Activated CD4-positive, alpha-beta memory T cell treated with anti-CD3 and anti-CD28 coated beads, Interleukin-2, amount 10 ng/mL, durations not matched to agents 7 days and 5 days (primary cell): ENCODE results near the gene ATP1B3. TPM values are rescaled to one million over a fixed set of nuclear protein-coding genes. Genes with fewer than 3 reads are reported as not detected.

Experiments used
- CTCF ChIA-PET: fragments of 350-600 bp; sonication (Branson Sonifier 250); formaldehyde crosslinking; loops from one replicate; lab custom pipeline; 2021; ENCODE audit warnings: antibody characterized with exemption, inconsistent platforms; lab: Charles Lee
- POLR2A ChIA-PET: fragments of 350-600 bp; sonication (Branson Sonifier 250); formaldehyde crosslinking; loops from one replicate; lab custom pipeline; 2021; ENCODE audit warnings: antibody characterized with exemption; lab: Charles Lee
- DNase-seq: peaks from one replicate; pipeline ENCODE4 v3.0.0-alpha.2; 2020
- H3K27ac Mint-ChIP-seq: one replicate; pipeline ENCODE4 v1.8.0; 2021; ENCODE audit warnings: mild to moderate bottlenecking, mixed read lengths
- H3K27me3 Mint-ChIP-seq: one replicate; pipeline ENCODE4 v1.8.0; 2021; ENCODE audit warnings: mixed read lengths
- H3K36me3 Mint-ChIP-seq: one replicate; pipeline ENCODE4 v1.8.0; 2021; ENCODE audit warnings: low read depth, mixed read lengths
- H3K4me1 Mint-ChIP-seq: one replicate; pipeline ENCODE4 v1.8.0; 2021; ENCODE audit warnings: mixed read lengths
- H3K4me3 Mint-ChIP-seq: one replicate; pipeline ENCODE4 v1.8.0; 2021; ENCODE audit warnings: mild to moderate bottlenecking, mixed read lengths
- H3K9me3 Mint-ChIP-seq: one replicate; pipeline ENCODE4 v1.8.0; 2021; ENCODE audit warnings: mixed read lengths
- total RNA-seq, 2 experiments: library from RNA; stranded (reverse); gene quantifications; one replicate each; pipeline ENCODE4 v1.2.3, GENCODE V29; 2021

The ATP1B3 gene
- total RNA-seq: 100 to 1,000 TPM; 107 to 120 TPM

DNA sequence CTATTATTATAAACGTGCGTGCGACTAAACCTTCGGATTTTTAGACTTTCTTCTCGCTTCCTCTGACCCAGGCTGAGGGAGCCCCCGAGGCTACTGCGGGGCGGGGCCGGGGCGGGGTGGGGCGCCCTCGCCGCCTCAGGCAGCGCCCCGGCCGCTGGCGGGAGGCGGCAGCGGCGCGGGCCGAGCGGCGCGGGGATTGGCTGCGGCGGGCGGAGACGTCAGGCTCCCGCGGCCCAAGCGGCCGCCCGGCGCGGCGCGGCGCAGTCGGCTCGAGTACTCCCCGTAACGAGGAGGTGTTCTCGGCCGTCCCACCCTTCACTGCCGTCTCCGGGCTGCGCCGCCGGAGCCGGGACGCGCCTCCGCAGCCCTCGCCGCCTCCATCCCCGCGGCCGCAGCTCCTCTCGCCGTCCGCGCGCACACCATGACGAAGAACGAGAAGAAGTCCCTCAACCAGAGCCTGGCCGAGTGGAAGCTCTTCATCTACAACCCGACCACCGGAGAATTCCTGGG is at the start of gene ATP1B3:
Gene ATP1B3, plus strand, starts transcription at position 263 of the 510 bp plus-strand sequence. Its CDS starts 159 bp downstream, at position 422.
- no peaks in the 10 kb centered on the region for H3K9me3 Mint-ChIP-seq
- ChIA-PET POLR2A (interaction anchor here (0.6 to 5.4 kb wide), 14 partner anchors 10 to 570 kb away, joined by 3 to 90 read pairs (median 4); partner anchors contain the start of genes RASA2 and RNF7), CTCF (interaction anchor here (1.1 to 4.0 kb wide), 4 partner anchors 33 to 137 kb away, joined by 3 to 76 read pairs (median 16); partner anchors contain the start of gene RNF7)
- H3K27ac Mint-ChIP-seq: peak within 1 kb of the TSS; percentile 92
- peaks cover 46% of the 10 kb centered on the region for H3K4me1 Mint-ChIP-seq
- peaks cover 21% of the 10 kb centered on the region for H3K36me3 Mint-ChIP-seq
- no peaks in the 10 kb centered on the region for H3K27me3 Mint-ChIP-seq
- DNase-seq: peak; percentile 85
- peak within 1 kb of the TSS; percentile 94 for H3K4me3 Mint-ChIP-seq

- POLR2A ChIA-PET: no interaction called here
- CTCF ChIA-PET: no interaction called here
- no peak overlapping the region for H3K4me3 Mint-ChIP-seq
- DNase-seq: no peak
- H3K4me1 Mint-ChIP-seq: no peaks in the 10 kb centered on the region
- H3K9me3 Mint-ChIP-seq: no peaks in the 10 kb centered on the region
- peaks cover 5% of the 10 kb centered on the region for H3K27me3 Mint-ChIP-seq
- H3K36me3 Mint-ChIP-seq: no peaks in the 10 kb centered on the region
- H3K27ac Mint-ChIP-seq: no peak overlapping the region
Observed at GRCh38 chr3:141828487-141828886, 48.0 kb upstream of the ATP1B3 start.

- no peaks in the 10 kb centered on the region for H3K4me1 Mint-ChIP-seq
Observed at GRCh38 chr3:141828890-141829289, 47.6 kb upstream of the ATP1B3 start.

DNA sequence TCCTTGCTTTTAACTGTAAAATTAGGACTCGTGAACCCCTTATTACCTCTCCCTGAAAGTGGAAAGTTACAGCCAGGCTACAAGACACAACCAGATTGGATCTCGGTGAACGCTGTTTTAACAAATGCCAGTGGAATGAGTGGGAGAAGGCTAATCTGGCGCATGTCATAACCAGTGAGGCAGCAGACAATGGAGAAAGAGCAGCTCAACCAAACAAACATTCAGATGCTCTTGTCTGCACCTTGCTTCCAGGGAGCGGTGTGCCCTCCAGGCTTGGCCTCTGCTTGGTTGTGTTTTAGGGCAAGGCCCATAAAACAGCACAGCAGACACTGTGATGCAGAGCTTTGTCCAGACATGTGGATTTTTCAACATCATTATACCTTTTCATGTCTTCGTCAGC is 45.9 kb upstream of the ATP1B3 start:
- no peak overlapping the region for H3K4me3 Mint-ChIP-seq
- H3K4me1 Mint-ChIP-seq: no peaks in the 10 kb centered on the region
- H3K27me3 Mint-ChIP-seq: peaks cover 5% of the 10 kb centered on the region
- no peak for DNase-seq
- no peaks in the 10 kb centered on the region for H3K9me3 Mint-ChIP-seq
- H3K27ac Mint-ChIP-seq: no peak overlapping the region
- H3K36me3 Mint-ChIP-seq: no peaks in the 10 kb centered on the region
- CTCF ChIA-PET: no interaction called here
- POLR2A ChIA-PET: no interaction called here

More at GRCh38 chr3:141828890-141829289, 47.6 kb upstream of the ATP1B3 start:
- ChIA-PET POLR2A (no interaction called here), CTCF (no interaction called here)
- DNase-seq: no peak
- Mint-ChIP-seq H3K27ac (no peak overlapping the region), H3K4me3 (no peak overlapping the region), H3K27me3 (peaks cover 5% of the 10 kb centered on the region), H3K9me3 (no peaks in the 10 kb centered on the region), H3K36me3 (no peaks in the 10 kb centered on the region)

DNA sequence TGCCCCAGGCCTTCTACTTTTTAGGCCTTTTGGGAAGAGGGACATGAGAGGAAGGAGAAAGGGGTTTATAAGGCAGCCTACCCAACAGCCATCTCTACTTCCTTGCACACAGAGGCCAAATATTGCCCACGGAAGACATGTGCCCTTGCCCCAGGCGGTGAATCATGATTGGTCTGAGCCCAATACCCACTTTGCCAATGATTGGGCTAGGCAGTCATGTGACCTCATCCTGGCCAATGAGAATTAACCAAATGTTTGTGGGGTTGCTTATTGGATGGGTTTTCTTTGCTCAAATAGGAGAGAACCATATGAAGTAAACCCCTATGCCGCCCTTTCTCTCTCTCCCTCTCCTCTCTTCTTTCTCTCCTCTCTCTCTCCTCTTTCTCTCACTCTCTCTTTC is 42.2 kb upstream of the ATP1B3 start:
- ChIA-PET POLR2A (no interaction called here), CTCF (no interaction called here)

DNA sequence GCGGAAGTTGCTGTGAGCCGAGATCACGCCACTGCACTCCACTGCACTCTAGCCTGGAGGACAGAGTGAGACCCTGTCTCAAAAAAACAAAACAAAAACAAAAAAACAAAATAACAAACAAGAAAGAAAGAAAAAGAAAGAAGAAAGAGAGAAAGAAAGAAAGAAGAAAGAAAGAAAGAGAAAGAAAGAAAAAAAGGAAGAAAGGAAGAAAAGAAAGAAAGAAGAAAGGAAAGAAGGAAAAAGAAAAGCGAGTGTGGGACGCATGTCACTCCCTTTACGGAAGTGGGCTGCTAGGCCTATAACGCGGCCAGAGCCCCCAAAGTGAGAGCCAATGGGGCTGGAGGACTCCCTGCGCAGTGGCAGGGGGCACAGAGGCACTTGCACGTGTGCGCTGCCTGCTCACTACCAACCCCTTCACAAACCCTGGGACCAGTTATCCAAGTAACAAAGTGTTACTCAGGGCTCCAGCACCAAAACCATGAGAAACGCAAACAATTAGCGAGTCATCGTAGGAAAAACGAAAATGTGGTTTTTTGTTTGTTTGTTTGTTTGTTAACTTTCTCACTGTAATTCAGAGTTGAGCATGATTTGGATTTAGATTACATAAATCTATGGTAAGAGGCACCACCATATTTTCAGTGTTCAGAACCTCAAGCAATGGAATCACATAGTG is 40.8 kb upstream of the ATP1B3 start:
- DNase-seq: no peak
- Mint-ChIP-seq H3K4me3 (no peak overlapping the region), H3K27ac (no peak overlapping the region), H3K9me3 (no peaks in the 10 kb centered on the region), H3K27me3 (peaks cover 5% of the 10 kb centered on the region), H3K4me1 (peaks cover 3% of the 10 kb centered on the region), H3K36me3 (no peaks in the 10 kb centered on the region)
- CTCF ChIA-PET: no interaction called here
- POLR2A ChIA-PET: no interaction called here

More for the DNA sequence above, 42.2 kb upstream of the ATP1B3 start:
- peaks cover 5% of the 10 kb centered on the region for H3K27me3 Mint-ChIP-seq
- H3K9me3 Mint-ChIP-seq: no peaks in the 10 kb centered on the region
- H3K4me3 Mint-ChIP-seq: no peak overlapping the region
- no peak for DNase-seq
- H3K27ac Mint-ChIP-seq: no peak overlapping the region
- H3K4me1 Mint-ChIP-seq: no peaks in the 10 kb centered on the region
- no peaks in the 10 kb centered on the region for H3K36me3 Mint-ChIP-seq

DNA sequence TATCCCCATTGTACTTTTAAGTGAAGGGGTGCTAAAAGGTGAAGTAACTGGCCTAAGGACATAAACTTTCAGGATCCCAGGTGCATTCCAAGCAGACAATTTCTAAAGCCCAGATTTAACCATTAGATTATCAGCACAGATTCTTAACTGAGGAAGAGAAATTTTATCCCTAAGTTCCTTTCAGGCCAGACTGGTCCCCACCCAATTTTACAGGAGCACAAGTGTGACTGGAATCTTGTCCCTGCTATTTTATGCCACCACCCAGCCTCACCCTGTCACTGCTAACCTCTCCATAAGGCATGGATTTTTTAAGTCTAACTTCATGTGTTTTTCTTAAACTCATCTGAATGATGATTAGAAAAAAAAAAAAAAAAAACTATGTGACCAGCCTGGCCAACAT is 37.1 kb upstream of the ATP1B3 start:
- POLR2A ChIA-PET: no interaction called here
- no peaks in the 10 kb centered on the region for H3K36me3 Mint-ChIP-seq
- H3K4me1 Mint-ChIP-seq: peaks cover 11% of the 10 kb centered on the region
- no peaks in the 10 kb centered on the region for H3K9me3 Mint-ChIP-seq
- no peak overlapping the region for H3K27ac Mint-ChIP-seq
- no peak for DNase-seq
- no peak overlapping the region for H3K4me3 Mint-ChIP-seq
- H3K27me3 Mint-ChIP-seq: no peaks in the 10 kb centered on the region
- CTCF ChIA-PET: no interaction called here

- Mint-ChIP-seq H3K36me3 (no peaks in the 10 kb centered on the region), H3K4me3 (no peak overlapping the region), H3K4me1 (peaks cover 11% of the 10 kb centered on the region), H3K27me3 (no peaks in the 10 kb centered on the region), H3K9me3 (no peaks in the 10 kb centered on the region), H3K27ac (no peak overlapping the region)
- ChIA-PET POLR2A (interaction anchor here (1.1 kb wide), 1 partner anchor 15 kb away, joined by 3 read pairs; no protein-coding TSS in a partner anchor), CTCF (interaction anchor here (0.9 to 1.4 kb wide), 3 partner anchors 34 to 250 kb away, joined by 3 to 6 read pairs (median 4); no protein-coding TSS in a partner anchor)
- no peak for DNase-seq
Observed at GRCh38 chr3:141840737-141841544, 35.5 kb upstream of the ATP1B3 start.

GRCh38 chr3:141844108-141844507 is 32.3 kb upstream of the ATP1B3 start:
- Mint-ChIP-seq H3K4me3 (no peak overlapping the region), H3K9me3 (no peaks in the 10 kb centered on the region), H3K27me3 (no peaks in the 10 kb centered on the region), H3K27ac (no peak overlapping the region), H3K4me1 (peaks cover 11% of the 10 kb centered on the region), H3K36me3 (no peaks in the 10 kb centered on the region)
- ChIA-PET POLR2A (interaction anchor here (1.0 kb wide), 1 partner anchor 47 kb away, joined by 3 read pairs; no protein-coding TSS in a partner anchor), CTCF (interaction anchor here (1.1 to 1.6 kb wide), 4 partner anchors 31 to 199 kb away, joined by 3 to 8 read pairs (median 4); no protein-coding TSS in a partner anchor)
- no peak for DNase-seq

GRCh38 chr3:141844812-141845211 is 31.6 kb upstream of the ATP1B3 start:
- no peak overlapping the region for H3K4me3 Mint-ChIP-seq
- no peak for DNase-seq
- no peak overlapping the region for H3K27ac Mint-ChIP-seq
- H3K9me3 Mint-ChIP-seq: no peaks in the 10 kb centered on the region
- peaks cover 4% of the 10 kb centered on the region for H3K27me3 Mint-ChIP-seq
- no peaks in the 10 kb centered on the region for H3K36me3 Mint-ChIP-seq
- peaks cover 14% of the 10 kb centered on the region for H3K4me1 Mint-ChIP-seq
- POLR2A ChIA-PET: interaction anchor here (1.0 kb wide), 1 partner anchor 48 kb away, joined by 3 read pairs; no protein-coding TSS in a partner anchor
- CTCF ChIA-PET: interaction anchor here (0.6 to 1.6 kb wide), 5 partner anchors 31 to 530 kb away, joined by 3 to 8 read pairs (median 3); no protein-coding TSS in a partner anchor

DNA sequence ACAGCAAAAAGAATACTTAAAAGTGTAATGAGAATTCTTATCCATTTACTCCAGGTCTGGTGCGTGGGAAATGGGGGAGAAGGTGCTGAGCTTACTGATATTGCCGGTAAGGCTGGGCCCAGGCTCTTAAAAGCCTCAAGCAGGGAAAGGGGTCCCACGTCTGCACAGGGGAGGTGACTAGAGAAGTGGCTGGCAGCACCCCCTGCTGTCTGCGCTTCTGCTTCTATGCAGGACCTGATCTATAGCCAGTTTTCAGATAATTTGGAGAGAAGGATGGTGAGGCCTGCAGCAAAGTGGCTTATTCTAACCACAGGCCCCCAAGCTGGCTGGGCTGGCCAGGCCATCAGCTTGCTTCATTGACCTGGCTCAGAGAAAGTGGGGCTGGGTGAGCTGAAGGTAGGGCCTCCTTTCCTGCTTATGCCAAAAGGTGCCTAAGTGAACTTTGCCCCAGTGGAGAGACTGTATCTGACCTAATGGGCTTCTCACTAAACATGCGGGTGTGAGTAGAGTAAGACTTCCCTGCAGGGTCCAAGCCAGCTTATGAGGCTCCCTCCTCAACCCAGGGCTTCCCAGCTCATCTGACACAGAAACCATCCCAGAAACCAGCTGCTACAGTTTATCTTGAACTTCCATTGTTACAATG is 30.9 kb upstream of the ATP1B3 start:
- DNase-seq: peak; percentile 21
- no peaks in the 10 kb centered on the region for H3K9me3 Mint-ChIP-seq
- H3K4me1 Mint-ChIP-seq: peaks cover 12% of the 10 kb centered on the region
- POLR2A ChIA-PET: no interaction called here
- no peak overlapping the region for H3K27ac Mint-ChIP-seq
- CTCF ChIA-PET: interaction anchor here (1.2 to 1.5 kb wide), 2 partner anchors 30 to 104 kb away, joined by 3 to 5 read pairs; no protein-coding TSS in a partner anchor
- no peak overlapping the region for H3K4me3 Mint-ChIP-seq
- no peaks in the 10 kb centered on the region for H3K36me3 Mint-ChIP-seq
- peaks cover 4% of the 10 kb centered on the region for H3K27me3 Mint-ChIP-seq

DNA sequence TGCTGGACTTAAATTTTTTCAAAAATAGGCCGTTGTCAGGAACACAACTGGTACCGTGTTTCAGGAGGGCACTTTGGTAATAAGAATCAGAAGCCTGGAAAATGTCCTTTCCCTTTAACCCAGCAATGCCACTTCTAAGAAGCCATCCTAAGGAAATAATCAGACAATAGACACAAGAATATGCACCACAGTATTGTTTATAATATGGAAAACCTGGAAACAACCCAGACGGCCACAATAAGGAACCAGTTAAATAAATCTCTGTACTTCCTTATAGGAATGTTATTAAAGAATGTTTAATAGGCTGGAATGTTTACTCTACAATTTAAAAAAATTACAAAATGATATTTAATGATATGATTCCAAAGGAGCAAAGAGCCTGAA is 30.4 kb upstream of the ATP1B3 start:
- no peaks in the 10 kb centered on the region for H3K36me3 Mint-ChIP-seq
- no peak overlapping the region for H3K4me3 Mint-ChIP-seq
- no peak overlapping the region for H3K27ac Mint-ChIP-seq
- peaks cover 7% of the 10 kb centered on the region for H3K4me1 Mint-ChIP-seq
- no peaks in the 10 kb centered on the region for H3K9me3 Mint-ChIP-seq
- ChIA-PET POLR2A (no interaction called here), CTCF (interaction anchor here (1.2 kb wide), 1 partner anchor 29 kb away, joined by 5 read pairs; no protein-coding TSS in a partner anchor)
- no peak for DNase-seq
- peaks cover 4% of the 10 kb centered on the region for H3K27me3 Mint-ChIP-seq
